HAP-1 (cell line): ENCODE measurements around the gene RALGAPA1.
"Not testable (repeated sequence)": the region's sequence is repeated elsewhere in the genome, so short reads cannot be mapped to it uniquely, and the experiment has no call there.

Experiments used
- DNase-seq, 2 experiments: peaks; one replicate each; pipeline ENCODE4 v3.0.0-alpha.2; 2016 to 2020; ENCODE audit warnings: low spot score in 2 of 2
- H3K27me3 ChIP-seq: fragments of 250-450 bp; sonication (Bioruptor Pico); 2 replicates; pipeline ENCODE4 v1.5.1; 2020; ENCODE audit warnings: low read depth, mild to moderate bottlenecking, moderate library complexity
- H3K36me3 ChIP-seq: fragments of 250-450 bp; sonication (Bioruptor Pico); replicated peaks from 2 replicates; pipeline ENCODE4 v1.5.1; 2020; ENCODE audit warnings: mild to moderate bottlenecking
- H3K4me1 ChIP-seq: fragments of 250-450 bp; sonication (Bioruptor Pico); 2 replicates; pipeline ENCODE4 v1.5.1; 2020; ENCODE audit warnings: mild to moderate bottlenecking
- H3K4me3 ChIP-seq: fragments of 250-450 bp; sonication (Bioruptor Pico); 2 replicates; pipeline ENCODE4 v1.5.1; 2020; ENCODE audit warnings: mild to moderate bottlenecking, moderate library complexity
- H3K9me3 ChIP-seq: fragments of 250-450 bp; sonication (Bioruptor Pico); 2 replicates; pipeline ENCODE4 v1.5.1; 2020; ENCODE audit warnings: mild to moderate bottlenecking, moderate library complexity
- in situ Hi-C: fragments of 300-500 bp; cut with MboI; formaldehyde crosslinking; loops from 3 replicates; pipeline ENCODE4 v1.14.3; 2020; ENCODE audit warnings: low sequenced_read_pairs, inconsistent platforms, mixed read lengths

The RALGAPA1 gene

GRCh38 chr14:35808638-35809563 is at the start of gene RALGAPA1:
RALGAPA1 (minus strand) TSS chr14:35809295; CDS start chr14:35808835, 460 bp downstream.
- H3K9me3 ChIP-seq, H3K27me3 ChIP-seq, H3K36me3 ChIP-seq, in situ Hi-C loops: not testable (repeated sequence)
- Histone ChIP-seq H3K4me3 (peak within 1 kb of the TSS; percentile 59), H3K4me1 (peaks cover 15% of the 10 kb centered on the region)
- DNase-seq: peak; percentile 93 to 94

GRCh38 chr14:35858521-35859209 is 49.6 kb upstream of the RALGAPA1 start:
- no peak for DNase-seq
- in situ Hi-C loops: no loop called here
- H3K4me1 ChIP-seq: peaks cover 7% of the 10 kb centered on the region

GRCh38 chr14:35855876-35856481 is 46.9 kb upstream of the RALGAPA1 start:
- in situ Hi-C loops: no loop called here
- Histone ChIP-seq H3K27me3 (no peaks in the 10 kb centered on the region), H3K4me1 (no peaks in the 10 kb centered on the region), H3K4me3 (no peak overlapping the region), H3K9me3 (no peaks in the 10 kb centered on the region), H3K36me3 (0 out of 2 replicates have a peak, but pooled peaks cover 2% of the 10 kb centered on the region)
- no peak for DNase-seq

More at GRCh38 chr14:35858521-35859209, 49.6 kb upstream of the RALGAPA1 start:
- no peaks in the 10 kb centered on the region; the same call in 1 of the 2 replicates for H3K36me3 ChIP-seq
- no peaks in the 10 kb centered on the region for H3K9me3 ChIP-seq
- no peak overlapping the region for H3K4me3 ChIP-seq
- no peaks in the 10 kb centered on the region for H3K27me3 ChIP-seq

GRCh38 chr14:35854696-35855270 is 45.7 kb upstream of the RALGAPA1 start:
- in situ Hi-C loops: no loop called here
- no peak for DNase-seq
- Histone ChIP-seq H3K4me3 (no peak overlapping the region), H3K36me3 (0 out of 2 replicates have a peak, but pooled peaks cover 2% of the 10 kb centered on the region), H3K9me3 (no peaks in the 10 kb centered on the region), H3K27me3 (no peaks in the 10 kb centered on the region), H3K4me1 (no peaks in the 10 kb centered on the region)

- Histone ChIP-seq H3K27me3 (no peaks in the 10 kb centered on the region), H3K9me3 (no peaks in the 10 kb centered on the region), H3K36me3 (0 out of 2 replicates have a peak, but pooled peaks cover 2% of the 10 kb centered on the region), H3K4me1 (no peaks in the 10 kb centered on the region), H3K4me3 (no peak overlapping the region)
- in situ Hi-C loops: no loop called here
- DNase-seq: no peak
Measured at GRCh38 chr14:35853225-35853624, 44.1 kb upstream of the RALGAPA1 start.

- in situ Hi-C loops: no loop called here
- no peak overlapping the region for H3K4me3 ChIP-seq
- 0 out of 2 replicates have a peak, but pooled peaks cover 2% of the 10 kb centered on the region for H3K36me3 ChIP-seq
- no peak for DNase-seq
- no peaks in the 10 kb centered on the region for H3K9me3 ChIP-seq
- no peaks in the 10 kb centered on the region for H3K4me1 ChIP-seq
- H3K27me3 ChIP-seq: no peaks in the 10 kb centered on the region
Measured at GRCh38 chr14:35851823-35852222, 42.7 kb upstream of the RALGAPA1 start.

- Histone ChIP-seq H3K4me3 (no peak overlapping the region), H3K9me3 (no peaks in the 10 kb centered on the region), H3K36me3 (peaks cover 2% of the 10 kb centered on the region; the same call in 1 of the 2 replicates), H3K4me1 (no peaks in the 10 kb centered on the region), H3K27me3 (no peaks in the 10 kb centered on the region)
- in situ Hi-C loops: no loop called here
- DNase-seq: no peak
Measured at GRCh38 chr14:35849122-35849521, 40.0 kb upstream of the RALGAPA1 start.

GRCh38 chr14:35847636-35848035 is 38.5 kb upstream of the RALGAPA1 start:
- peaks cover 5% of the 10 kb centered on the region; the same call in 1 of the 2 replicates for H3K36me3 ChIP-seq
- no peak for DNase-seq
- no peaks in the 10 kb centered on the region for H3K4me1 ChIP-seq
- in situ Hi-C loops: no loop called here
- H3K4me3 ChIP-seq: no peak overlapping the region
- no peaks in the 10 kb centered on the region for H3K27me3 ChIP-seq
- no peaks in the 10 kb centered on the region; the same call in 1 of the 2 replicates for H3K9me3 ChIP-seq

- H3K4me3 ChIP-seq: no peak overlapping the region
- H3K36me3 ChIP-seq: peaks cover 12% of the 10 kb centered on the region
- in situ Hi-C loops: no loop called here
- peaks cover 4% of the 10 kb centered on the region for H3K9me3 ChIP-seq
- H3K27me3 ChIP-seq: no peaks in the 10 kb centered on the region
- no peaks in the 10 kb centered on the region for H3K4me1 ChIP-seq
- no peak for DNase-seq
Measured at GRCh38 chr14:35844494-35844893, 35.4 kb upstream of the RALGAPA1 start.

- H3K9me3 ChIP-seq, H3K4me1 ChIP-seq, in situ Hi-C loops, H3K4me3 ChIP-seq, DNase-seq, H3K27me3 ChIP-seq: not testable (repeated sequence)
- peaks cover 21% of the 10 kb centered on the region for H3K36me3 ChIP-seq
Measured at GRCh38 chr14:35842245-35842644, 33.1 kb upstream of the RALGAPA1 start.

GRCh38 chr14:35841704-35842103 is 32.6 kb upstream of the RALGAPA1 start:
- H3K27me3 ChIP-seq, H3K4me1 ChIP-seq, H3K4me3 ChIP-seq, in situ Hi-C loops, H3K9me3 ChIP-seq, DNase-seq: not testable (repeated sequence)
- peaks cover 21% of the 10 kb centered on the region for H3K36me3 ChIP-seq

- no peak for DNase-seq
- H3K9me3 ChIP-seq: 0 out of 2 replicates have a peak, but pooled peaks cover 4% of the 10 kb centered on the region
- peaks cover 19% of the 10 kb centered on the region for H3K36me3 ChIP-seq
- H3K4me1 ChIP-seq: no peaks in the 10 kb centered on the region
- in situ Hi-C loops: no loop called here
- no peak overlapping the region for H3K4me3 ChIP-seq
- no peaks in the 10 kb centered on the region for H3K27me3 ChIP-seq
Measured at GRCh38 chr14:35835208-35835982, 26.3 kb upstream of the RALGAPA1 start.

GRCh38 chr14:35829449-35829848 is 20.4 kb upstream of the RALGAPA1 start:
- no peaks in the 10 kb centered on the region for H3K9me3 ChIP-seq
- peaks cover 8% of the 10 kb centered on the region for H3K4me1 ChIP-seq
- peaks cover 6% of the 10 kb centered on the region; the same call in 1 of the 2 replicates for H3K36me3 ChIP-seq
- H3K27me3 ChIP-seq: no peaks in the 10 kb centered on the region
- H3K4me3 ChIP-seq: no peak overlapping the region
- in situ Hi-C loops: no loop called here
- no peak for DNase-seq
